ENCODE results near the gene F7.
A peak's percentile ranks its signal among the peaks of the same experiment; 100 is the strongest.
"Not testable (repeated sequence)": the region's sequence is repeated elsewhere in the genome, so short reads cannot be mapped to it uniquely, and the experiment has no call there.

The F7 gene

GRCh38 chr13:113153810-113154748 lies 48.5 kb downstream of the F7 start:
- peak; percentile 82 to 90 for DNase-seq
- TF ChIP-seq POLR2A (IDR thresholded peaks at IDR 0.05; ENCODE audit: low read length) (peak; percentile 36), GATA1 (IDR thresholded peaks at IDR 0.05; ENCODE audit: low read depth, low read length) (no peak)

- no peak for DNase-seq
- no peak for TF ChIP-seq POLR2A (IDR thresholded peaks at IDR 0.05; ENCODE audit: low read length)
- no peak for TF ChIP-seq GATA1 (IDR thresholded peaks at IDR 0.05; ENCODE audit: low read depth, low read length)
Measured at GRCh38 chr13:113155201-113155600, 49.6 kb downstream of the F7 start.

GRCh38 chr13:113155982-113156655 lies 50.5 kb downstream of the F7 start:
- no peak for TF ChIP-seq POLR2A (IDR thresholded peaks at IDR 0.05; ENCODE audit: low read length)
- no peak for TF ChIP-seq GATA1 (IDR thresholded peaks at IDR 0.05; ENCODE audit: low read depth, low read length)
- no peak for DNase-seq

GRCh38 chr13:113157206-113157928 lies 51.8 kb downstream of the F7 start:
- no peak for TF ChIP-seq GATA1 (IDR thresholded peaks at IDR 0.05; ENCODE audit: low read depth, low read length)
- no peak for TF ChIP-seq POLR2A (IDR thresholded peaks at IDR 0.05; ENCODE audit: low read length)
- no peak for DNase-seq

GRCh38 chr13:113157929-113158747 lies 52.5 kb downstream of the F7 start, which contains the start of gene PROZ:
PROZ (plus strand) TSS chr13:113158648; CDS start chr13:113158661, 13 bp downstream.
- no peak for DNase-seq
- no peak for TF ChIP-seq GATA1 (IDR thresholded peaks at IDR 0.05; ENCODE audit: low read depth, low read length)

- TF ChIP-seq POLR2A (IDR thresholded peaks at IDR 0.05; ENCODE audit: low read length) (no peak), GATA1 (IDR thresholded peaks at IDR 0.05; ENCODE audit: low read depth, low read length) (no peak)
- DNase-seq: no peak
Measured at GRCh38 chr13:113158946-113159345, 53.4 kb downstream of the F7 start.

GRCh38 chr13:113159701-113160100 lies 54.1 kb downstream of the F7 start:
- DNase-seq: no peak
- TF ChIP-seq GATA1 (IDR thresholded peaks at IDR 0.05; ENCODE audit: low read depth, low read length) (no peak), POLR2A (IDR thresholded peaks at IDR 0.05; ENCODE audit: low read length) (no peak)

- no peak for DNase-seq
- TF ChIP-seq POLR2A (IDR thresholded peaks at IDR 0.05; ENCODE audit: low read length) (no peak), GATA1 (IDR thresholded peaks at IDR 0.05; ENCODE audit: low read depth, low read length) (no peak)
Measured at GRCh38 chr13:113160983-113161382, 55.4 kb downstream of the F7 start.

- TF ChIP-seq POLR2A (IDR thresholded peaks at IDR 0.05; ENCODE audit: low read length) (no peak), GATA1 (IDR thresholded peaks at IDR 0.05; ENCODE audit: low read depth, low read length) (no peak)
- DNase-seq: no peak
Measured at GRCh38 chr13:113161433-113161832, 55.8 kb downstream of the F7 start.

GRCh38 chr13:113161975-113162374 lies 56.4 kb downstream of the F7 start:
- not testable (repeated sequence) for DNase-seq

GRCh38 chr13:113162783-113163685 lies 57.4 kb downstream of the F7 start:
- DNase-seq: no peak
- no peak for TF ChIP-seq GATA1 (IDR thresholded peaks at IDR 0.05; ENCODE audit: low read depth, low read length)
- no peak for TF ChIP-seq POLR2A (IDR thresholded peaks at IDR 0.05; ENCODE audit: low read length)

- TF ChIP-seq POLR2A (IDR thresholded peaks at IDR 0.05; ENCODE audit: low read length): no peak
- TF ChIP-seq GATA1 (IDR thresholded peaks at IDR 0.05; ENCODE audit: low read depth, low read length): no peak
- DNase-seq: no peak
Measured at GRCh38 chr13:113164492-113164891, 58.9 kb downstream of the F7 start.
